Activated T-helper 2 cell treated with anti-CD3 and anti-CD28 coated beads, Interferon-gamma antibody, Interleukin-2, Interleukin-4, amounts not matched to agents 10 μg/mL and 5 μg/mL and 100 μg/mL, durations not matched to agents 14 hours and 24 hours and 36 hours (primary cell): ENCODE measurements around the gene ZNF552. TPM values are rescaled to one million over a fixed set of nuclear protein-coding genes. Genes with fewer than 3 reads are reported as not detected.
"Not testable (repeated sequence)": the region's sequence is repeated elsewhere in the genome, so short reads cannot be mapped to it uniquely, and the experiment has no call there.

Source experiments
- DNase-seq: peaks from one replicate; pipeline ENCODE4 v3.0.0; 2021; ENCODE audit warnings: low spot score
- H3K27ac Mint-ChIP-seq: one replicate; pipeline ENCODE4 v1.8.0; 2021; ENCODE audit warnings: mixed read lengths
- H3K27me3 Mint-ChIP-seq: one replicate; pipeline ENCODE4 v1.8.0; 2021; ENCODE audit warnings: low read depth, mixed read lengths
- H3K36me3 Mint-ChIP-seq: one replicate; pipeline ENCODE4 v1.8.0; 2021; ENCODE audit warnings: low read depth, mixed read lengths
- H3K4me1 Mint-ChIP-seq: one replicate; pipeline ENCODE4 v1.8.0; 2021; ENCODE audit warnings: low read depth, mixed read lengths
- H3K4me3 Mint-ChIP-seq: one replicate; pipeline ENCODE4 v1.8.0; 2021; ENCODE audit warnings: low read depth, mild to moderate bottlenecking, moderate library complexity, mixed read lengths
- H3K9me3 Mint-ChIP-seq: one replicate; pipeline ENCODE4 v1.8.0; 2021; ENCODE audit warnings: mixed read lengths
- intact Hi-C: fragments of 100-400 bp; cut with micrococcal nuclease; formaldehyde crosslinking; loops from one replicate; pipeline ENCODE4 v1.15.1; 2023
- total RNA-seq: library from RNA; stranded (reverse); gene quantifications from 2 replicates; pipeline ENCODE4 v1.2.3, GENCODE V29; 2022

Gene ZNF552
- total RNA-seq, 1 donor from 2014 or later = 8.5 TPM

DNA sequence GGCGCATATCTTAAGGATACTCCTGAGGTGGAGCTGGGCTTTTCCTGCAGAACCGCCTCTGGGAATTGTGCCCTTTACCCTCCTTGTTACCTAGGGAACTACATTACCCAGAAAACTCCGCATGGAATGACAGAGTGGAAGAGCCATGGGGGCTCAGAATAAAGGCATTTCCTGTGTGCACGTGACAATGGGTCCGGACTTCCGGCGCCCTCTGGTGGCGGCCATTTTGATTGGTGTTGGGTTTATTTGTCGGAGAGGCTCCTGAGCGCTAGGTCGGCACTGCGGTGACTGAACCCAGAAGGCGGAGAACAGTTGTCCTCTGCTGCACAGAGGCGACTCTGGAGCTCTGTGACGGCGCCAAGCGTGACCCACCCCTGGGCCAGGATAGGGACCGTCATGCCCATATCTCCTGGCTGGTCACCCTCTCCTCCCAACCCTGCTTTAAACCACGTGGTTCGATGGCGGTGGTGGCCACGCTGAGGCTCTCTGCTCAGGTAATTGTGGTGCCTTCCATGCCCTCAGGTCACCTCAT is 15.4 kb upstream of the ZNF552 start, which contains the start of gene ZNF587B:
Gene ZNF587B, plus strand, starts transcription at position 229 of the 532 bp plus-strand sequence. Its CDS starts 230 bp downstream, at position 459.
- DNase-seq = no peak
- H3K27ac Mint-ChIP-seq = no peak within 1 kb of the TSS
- H3K4me1 Mint-ChIP-seq = peaks cover 4% of the 10 kb centered on the region
- intact Hi-C loops = no loop called here
- no peaks in the 10 kb centered on the region for H3K27me3 Mint-ChIP-seq
- peaks cover 3% of the 10 kb centered on the region for H3K9me3 Mint-ChIP-seq
- H3K4me3 Mint-ChIP-seq = no peak within 1 kb of the TSS
- H3K36me3 Mint-ChIP-seq = peaks cover 58% of the 10 kb centered on the region

DNA sequence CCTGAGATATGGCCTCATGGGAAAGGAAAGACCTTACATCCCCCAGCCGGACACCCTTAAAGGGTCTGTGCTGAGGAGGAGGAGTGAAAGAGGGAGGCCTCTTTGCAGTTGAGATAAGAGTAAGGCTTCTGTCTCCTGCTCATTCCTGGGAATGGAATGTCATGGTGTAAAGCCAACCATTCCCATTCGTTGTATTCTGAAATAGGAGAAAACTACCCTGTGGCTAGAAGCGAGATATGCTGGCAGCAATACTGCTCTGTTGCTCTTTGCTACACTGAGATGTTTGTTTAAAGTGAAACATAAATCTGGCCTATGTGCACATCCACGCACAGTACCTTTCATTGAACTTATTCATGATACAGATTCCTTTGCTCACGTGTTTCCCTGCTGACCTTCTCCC is 14.6 kb upstream of the ZNF552 start:
- H3K36me3 Mint-ChIP-seq = peaks cover 63% of the 10 kb centered on the region
- H3K4me3 Mint-ChIP-seq = no peak overlapping the region
- no peak overlapping the region for H3K27ac Mint-ChIP-seq
- H3K4me1 Mint-ChIP-seq = peaks cover 5% of the 10 kb centered on the region
- no peaks in the 10 kb centered on the region for H3K27me3 Mint-ChIP-seq
- intact Hi-C loops = no loop called here
- H3K9me3 Mint-ChIP-seq = peaks cover 3% of the 10 kb centered on the region
- no peak for DNase-seq

DNA sequence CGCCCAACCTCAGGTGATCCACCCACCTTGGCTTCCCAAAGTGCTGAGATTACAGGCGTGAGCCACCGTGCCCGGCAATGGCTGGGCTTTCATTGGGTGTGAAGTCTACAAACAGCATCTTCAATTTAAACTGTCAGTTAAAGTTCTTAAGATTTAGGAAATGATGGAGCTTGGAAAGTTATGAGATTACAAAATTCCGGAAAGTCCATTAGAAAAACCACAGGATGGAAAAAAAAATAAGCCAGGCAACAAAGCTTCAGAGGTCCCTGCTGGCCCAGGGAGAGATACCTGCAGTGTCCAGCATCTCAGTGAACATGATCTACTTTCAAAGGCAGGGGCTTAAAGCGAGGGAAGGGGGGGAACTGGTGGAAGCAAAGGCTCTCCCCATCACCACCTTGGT is 10.8 kb upstream of the ZNF552 start:
- peaks cover 83% of the 10 kb centered on the region for H3K36me3 Mint-ChIP-seq
- no peak overlapping the region for H3K27ac Mint-ChIP-seq
- H3K4me3 Mint-ChIP-seq = no peak overlapping the region
- no peaks in the 10 kb centered on the region for H3K27me3 Mint-ChIP-seq
- intact Hi-C loops = no loop called here
- peaks cover 23% of the 10 kb centered on the region for H3K4me1 Mint-ChIP-seq
- peaks cover 3% of the 10 kb centered on the region for H3K9me3 Mint-ChIP-seq
- DNase-seq = no peak

DNA sequence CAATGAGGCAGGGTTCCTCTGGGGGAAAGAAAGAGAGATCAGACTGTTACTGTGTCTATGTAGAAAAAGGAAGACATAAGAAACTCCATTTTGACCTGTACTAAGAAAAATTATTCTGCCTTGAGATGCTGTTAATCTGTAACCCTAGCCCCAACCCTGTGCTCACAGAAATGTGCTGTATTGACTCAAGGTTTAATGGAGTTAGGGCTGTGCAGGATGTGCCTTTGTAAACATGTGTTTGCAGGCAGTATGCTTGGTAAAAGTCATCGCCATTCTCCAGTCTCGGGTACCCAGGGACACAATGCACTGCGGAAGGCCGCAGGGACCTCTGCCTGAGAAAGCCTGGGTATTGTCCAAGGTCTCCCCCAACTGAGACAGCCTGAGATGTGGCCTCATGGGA is 8.9 kb upstream of the ZNF552 start:
- Mint-ChIP-seq H3K4me1 (peaks cover 28% of the 10 kb centered on the region), H3K36me3 (peaks cover 74% of the 10 kb centered on the region)
- intact Hi-C loops, H3K27ac Mint-ChIP-seq, H3K9me3 Mint-ChIP-seq, DNase-seq, H3K4me3 Mint-ChIP-seq, H3K27me3 Mint-ChIP-seq: not testable (repeated sequence)

DNA sequence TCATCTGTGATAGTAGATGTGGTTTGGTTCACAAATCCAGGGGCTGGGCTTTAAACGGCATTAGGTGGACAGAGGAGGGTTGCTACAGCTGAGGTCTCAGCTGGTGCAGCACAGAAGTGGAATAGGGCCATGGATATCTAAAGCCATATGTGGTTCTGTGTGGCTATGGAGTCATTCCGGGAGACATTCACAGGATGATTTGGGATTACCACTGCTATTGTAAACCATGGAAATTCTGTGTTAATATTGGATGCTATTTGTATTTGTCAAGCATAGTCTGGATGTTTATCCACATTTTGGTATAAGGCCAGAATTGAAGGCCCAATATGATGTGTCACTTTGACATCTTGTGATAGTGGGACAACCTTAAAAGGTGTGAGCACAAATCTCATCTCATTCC is 8.4 kb upstream of the ZNF552 start:
- H3K4me1 Mint-ChIP-seq = peaks cover 31% of the 10 kb centered on the region
- H3K9me3 Mint-ChIP-seq, DNase-seq, intact Hi-C loops, H3K27me3 Mint-ChIP-seq, H3K27ac Mint-ChIP-seq, H3K4me3 Mint-ChIP-seq: not testable (repeated sequence)
- H3K36me3 Mint-ChIP-seq = peaks cover 74% of the 10 kb centered on the region

DNA sequence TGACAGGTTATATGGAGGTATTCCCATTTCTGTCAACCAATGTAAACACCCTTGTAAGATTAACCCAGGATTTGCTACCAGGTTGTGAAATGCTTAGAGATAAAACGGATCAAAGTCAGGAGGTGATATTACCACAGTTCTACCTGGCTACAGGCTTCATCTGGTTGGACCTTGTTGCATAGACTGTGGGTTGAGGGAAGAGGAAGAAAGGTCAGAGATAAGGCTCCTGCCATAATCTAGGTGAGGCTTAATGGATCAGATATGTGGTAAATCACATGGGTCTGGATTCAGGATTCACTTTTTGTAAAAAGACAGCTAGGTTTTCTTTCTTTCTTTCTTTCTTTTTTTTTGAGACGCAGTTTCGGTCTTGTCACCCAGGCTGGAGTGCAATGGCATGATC is 6.8 kb upstream of the ZNF552 start:
- intact Hi-C loops, H3K4me3 Mint-ChIP-seq, DNase-seq, H3K27ac Mint-ChIP-seq, H3K27me3 Mint-ChIP-seq, H3K9me3 Mint-ChIP-seq: not testable (repeated sequence)
- H3K36me3 Mint-ChIP-seq = peaks cover 64% of the 10 kb centered on the region
- H3K4me1 Mint-ChIP-seq = peaks cover 31% of the 10 kb centered on the region

DNA sequence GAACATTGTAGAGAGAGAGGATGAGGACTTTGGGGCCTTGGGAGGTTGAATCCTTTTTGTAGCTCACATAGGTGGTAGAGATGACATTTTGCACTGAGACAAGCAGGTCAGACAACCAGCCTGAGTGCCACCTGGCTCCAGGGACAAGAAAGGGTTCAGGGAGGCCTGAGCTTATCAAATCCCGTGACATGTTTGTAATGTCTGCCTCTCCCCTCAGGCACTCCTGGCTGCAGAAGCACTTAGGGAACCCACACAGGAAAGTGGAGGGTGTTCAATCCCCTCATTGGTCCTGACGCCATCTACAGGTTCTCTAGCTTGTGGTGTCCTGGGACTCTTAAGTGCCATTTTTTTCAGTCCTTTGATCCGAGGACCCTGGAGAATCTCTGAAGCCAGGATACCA is 6.4 kb upstream of the ZNF552 start:
- H3K9me3 Mint-ChIP-seq, DNase-seq, H3K27me3 Mint-ChIP-seq, H3K27ac Mint-ChIP-seq, intact Hi-C loops: not testable (repeated sequence)
- peaks cover 60% of the 10 kb centered on the region for H3K36me3 Mint-ChIP-seq
- peaks cover 31% of the 10 kb centered on the region for H3K4me1 Mint-ChIP-seq
- H3K4me3 Mint-ChIP-seq = peak overlapping the region; percentile 95

DNA sequence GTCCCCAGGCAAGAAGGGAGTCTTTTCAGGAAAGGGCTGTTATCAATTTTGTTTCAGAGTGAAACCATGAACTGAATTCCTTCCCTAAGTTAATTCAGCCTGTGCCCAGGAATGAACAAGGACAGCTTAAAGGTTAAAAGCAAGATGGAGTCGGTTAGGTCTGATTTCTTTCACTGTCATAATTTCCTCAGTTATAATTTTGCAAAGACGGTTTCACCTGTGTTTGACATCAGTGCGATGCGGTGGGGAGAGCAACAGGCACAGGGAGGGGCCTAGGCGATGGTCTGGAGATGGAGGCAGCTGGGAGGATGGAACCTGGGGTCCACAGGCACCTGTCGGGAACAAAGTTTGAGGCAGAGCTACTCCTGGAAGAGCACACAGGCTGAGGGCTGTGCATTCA is 5.9 kb upstream of the ZNF552 start:
- H3K27me3 Mint-ChIP-seq = no peaks in the 10 kb centered on the region
- H3K4me1 Mint-ChIP-seq = peaks cover 32% of the 10 kb centered on the region
- peak overlapping the region; percentile 95 for H3K4me3 Mint-ChIP-seq
- intact Hi-C loops = no loop called here
- H3K9me3 Mint-ChIP-seq = no peaks in the 10 kb centered on the region
- H3K36me3 Mint-ChIP-seq = peaks cover 55% of the 10 kb centered on the region
- peak overlapping the region; percentile 99 for H3K27ac Mint-ChIP-seq
- no peak for DNase-seq

DNA sequence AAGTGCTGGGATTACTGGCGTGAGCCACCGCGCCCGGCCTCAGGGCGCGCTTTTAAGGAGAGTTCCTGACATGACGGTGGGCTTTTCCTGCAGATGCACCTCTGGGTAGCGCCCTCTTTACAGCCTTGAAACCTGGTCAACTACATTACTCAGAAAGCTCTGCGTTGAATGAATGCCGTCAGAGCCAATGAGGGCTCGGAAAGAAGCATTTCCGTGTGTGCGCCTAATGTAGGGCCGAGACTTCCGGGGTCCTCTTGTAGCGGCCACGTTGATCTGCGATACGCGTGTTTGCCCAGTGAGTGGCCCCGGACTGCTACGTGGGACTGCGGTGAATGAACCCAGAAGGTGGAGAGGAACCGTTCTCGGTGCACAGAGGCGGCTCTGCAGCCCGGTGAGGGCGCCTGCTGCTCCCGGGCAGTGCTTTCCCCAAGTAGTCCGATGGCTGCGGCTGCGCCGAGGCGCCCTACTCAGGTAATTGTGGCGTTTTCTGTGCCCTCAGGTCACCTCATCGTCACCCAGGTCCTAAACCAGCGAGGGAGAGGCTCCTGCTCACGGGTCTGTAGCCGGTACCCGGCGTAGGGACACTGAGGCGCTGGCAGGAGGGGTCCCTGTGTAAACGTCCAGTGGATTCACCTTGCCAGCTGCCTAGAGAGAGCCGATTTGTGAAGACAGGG is 4.9 kb upstream of the ZNF552 start:
- Mint-ChIP-seq H3K27me3 (no peaks in the 10 kb centered on the region), H3K27ac (peak overlapping the region; percentile 99), H3K4me3 (peak overlapping the region; percentile 95), H3K4me1 (peaks cover 39% of the 10 kb centered on the region), H3K9me3 (no peaks in the 10 kb centered on the region), H3K36me3 (peaks cover 53% of the 10 kb centered on the region)
- intact Hi-C loops = loop anchor here (10.0 kb wide), 1 partner anchor 245 kb away; the partner anchor contains the start of gene ZNF416
- peak; percentile 80 for DNase-seq

DNA sequence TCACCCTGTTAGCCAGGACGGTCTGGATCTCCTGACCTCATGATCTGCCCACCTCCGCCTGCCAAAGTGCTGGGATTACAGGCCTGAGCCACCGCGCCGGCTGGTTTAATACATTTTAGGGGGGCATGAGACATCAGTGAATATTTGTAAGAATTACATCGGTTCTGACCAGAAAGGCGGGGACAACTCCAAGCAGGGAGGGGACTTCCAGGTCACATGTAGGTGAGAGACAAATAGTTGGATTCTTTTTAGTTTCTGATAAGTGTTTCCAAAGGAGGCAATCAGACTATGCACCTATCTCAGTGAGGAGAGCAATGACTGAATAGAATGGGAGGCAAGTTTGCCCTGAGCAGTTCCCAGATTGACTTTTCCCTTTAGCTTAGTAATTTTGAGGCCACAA is 3.7 kb upstream of the ZNF552 start:
- Mint-ChIP-seq H3K4me3 (peak overlapping the region; percentile 66), H3K4me1 (peaks cover 41% of the 10 kb centered on the region), H3K36me3 (peaks cover 47% of the 10 kb centered on the region), H3K27me3 (no peaks in the 10 kb centered on the region), H3K9me3 (no peaks in the 10 kb centered on the region), H3K27ac (peak overlapping the region; percentile 52)
- intact Hi-C loops = loop anchor here (10.0 kb wide), 1 partner anchor 244 kb away; the partner anchor contains the start of gene ZNF416
- DNase-seq = no peak

DNA sequence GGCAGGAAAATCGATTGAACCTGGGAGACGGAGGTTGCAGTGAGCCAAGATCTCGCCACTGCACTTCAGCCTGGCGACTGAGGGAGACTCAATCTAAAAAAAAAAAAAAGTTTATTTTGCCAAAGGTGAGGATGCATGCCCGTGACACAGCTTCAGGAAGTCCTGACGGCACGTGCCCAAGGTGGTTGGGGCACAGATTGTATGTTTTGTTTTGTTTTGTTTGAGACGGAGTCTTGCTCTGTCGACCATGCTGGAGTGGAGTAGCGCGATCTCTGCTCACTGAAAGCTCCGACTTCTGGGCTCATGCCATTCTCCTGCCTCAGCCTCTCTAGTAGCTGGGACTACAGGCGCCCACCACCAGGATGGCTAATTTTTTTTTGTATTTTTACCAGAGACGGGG is 3.3 kb upstream of the ZNF552 start:
- Mint-ChIP-seq H3K27ac (peak overlapping the region; percentile 52), H3K36me3 (peaks cover 47% of the 10 kb centered on the region), H3K4me1 (peaks cover 43% of the 10 kb centered on the region), H3K27me3 (no peaks in the 10 kb centered on the region), H3K4me3 (no peak overlapping the region), H3K9me3 (no peaks in the 10 kb centered on the region)
- DNase-seq = no peak
- intact Hi-C loops = loop anchor here (10.0 kb wide), 1 partner anchor 243 kb away; the partner anchor contains the start of gene ZNF416

DNA sequence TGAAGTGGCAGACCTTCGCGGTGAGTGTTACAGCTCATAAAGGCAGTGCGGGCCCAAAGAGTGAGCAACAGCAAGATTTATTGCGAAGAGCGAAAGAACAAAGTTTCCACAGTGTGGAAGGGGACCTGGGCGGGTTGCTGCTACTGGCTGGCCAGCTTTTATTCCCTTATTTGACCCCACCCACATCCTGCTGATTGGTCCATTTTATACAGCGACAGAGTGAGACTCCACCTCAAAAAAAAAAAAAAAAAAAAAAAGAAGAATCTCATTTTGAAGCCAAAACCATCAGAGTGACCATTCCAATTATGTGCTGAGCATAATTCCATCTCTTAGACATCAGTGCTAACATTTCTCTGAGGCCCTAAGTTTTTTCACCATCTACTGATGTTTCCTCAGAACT is 1.9 kb upstream of the ZNF552 start:
- peaks cover 46% of the 10 kb centered on the region for H3K4me1 Mint-ChIP-seq
- DNase-seq = no peak
- no peak overlapping the region for H3K4me3 Mint-ChIP-seq
- peaks cover 41% of the 10 kb centered on the region for H3K36me3 Mint-ChIP-seq
- no peaks in the 10 kb centered on the region for H3K9me3 Mint-ChIP-seq
- H3K27me3 Mint-ChIP-seq = no peaks in the 10 kb centered on the region
- intact Hi-C loops = loop anchor here (10.0 kb wide), 1 partner anchor 242 kb away; the partner anchor contains the start of gene ZNF416
- H3K27ac Mint-ChIP-seq = no peak overlapping the region
